Measurements from ENCODE around the gene TRIP4.
A peak's percentile ranks its signal among the peaks of the same experiment; 100 is the strongest.
"Not testable (repeated sequence)": the region's sequence is repeated elsewhere in the genome, so short reads cannot be mapped to it uniquely, and the experiment has no call there.

Gene TRIP4

GRCh38 chr15:64373360-64373759 is 14.3 kb upstream of the TRIP4 start:
- no peak overlapping the region for H3K4me3 ChIP-seq
- intact Hi-C loops (cut with DNase I; ENCODE audit: low total_unique reads): no loop called here
- H3K27me3 ChIP-seq: no peaks in the 10 kb centered on the region
- no peak for DNase-seq
- H3K36me3 ChIP-seq: no peaks in the 10 kb centered on the region
- H3K27ac ChIP-seq: no peak overlapping the region
- no peaks in the 10 kb centered on the region for H3K9me3 ChIP-seq
- TF ChIP-seq CTCF (IDR thresholded peaks at IDR 0.05): no peak
- peaks cover 0 to 6% (median 0%) of the 10 kb centered on the region in 4 donors for H3K4me1 ChIP-seq

GRCh38 chr15:64379216-64379960 is 8.2 kb upstream of the TRIP4 start:
- Histone ChIP-seq H3K27me3 (no peaks in the 10 kb centered on the region), H3K4me1 (peaks cover 0 to 19% (median 10%) of the 10 kb centered on the region in 4 donors), H3K36me3 (no peaks in the 10 kb centered on the region), H3K27ac (no peak overlapping the region), H3K9me3 (no peaks in the 10 kb centered on the region), H3K4me3 (no peak overlapping the region)
- DNase-seq: no peak
- TF ChIP-seq CTCF (IDR thresholded peaks at IDR 0.05): no peak
- intact Hi-C loops (cut with DNase I; ENCODE audit: low total_unique reads): no loop called here

GRCh38 chr15:64380130-64380870 is 7.3 kb upstream of the TRIP4 start:
- not testable (repeated sequence) for H3K36me3 ChIP-seq, H3K9me3 ChIP-seq, H3K27me3 ChIP-seq, H3K4me3 ChIP-seq, H3K27ac ChIP-seq, DNase-seq
- intact Hi-C loops (cut with DNase I; ENCODE audit: low total_unique reads): loop anchor here (5.0 kb wide), 1 partner anchor 218 kb away; the partner anchor contains the start of gene PPIB
- H3K4me1 ChIP-seq: peaks cover 0 to 19% (median 10%) of the 10 kb centered on the region in 4 donors

- DNase-seq: peak; percentile 96 to 97
- Histone ChIP-seq H3K9me3 (no peaks in the 10 kb centered on the region), H3K4me1 (peaks cover 0 to 19% (median 10%) of the 10 kb centered on the region in 4 donors), H3K36me3 (no peaks in the 10 kb centered on the region), H3K27ac (peak within 1 kb of the TSS in 1 of 2 donors; percentile 3), H3K4me3 (peak within 1 kb of the TSS; percentile 46 to 59), H3K27me3 (no peaks in the 10 kb centered on the region)
- peak in 1 of 2 experiments; percentile 21 for TF ChIP-seq CTCF (IDR thresholded peaks at IDR 0.05)
- intact Hi-C loops (cut with DNase I; ENCODE audit: low total_unique reads): loop anchor here (5.0 kb wide), 1 partner anchor 219 kb away; the partner anchor contains the start of gene PPIB
Observed at GRCh38 chr15:64381000-64381751, 6.5 kb upstream of the TRIP4 start, which contains the start of gene PCLAF. PCLAF (minus strand) TSS chr15:64381441; CDS start chr15:64381371, 70 bp downstream.

- no peak overlapping the region for H3K4me3 ChIP-seq
- H3K27me3 ChIP-seq: no peaks in the 10 kb centered on the region
- peaks cover 0 to 24% (median 16%) of the 10 kb centered on the region in 4 donors for H3K4me1 ChIP-seq
- H3K9me3 ChIP-seq: no peaks in the 10 kb centered on the region
- DNase-seq: no peak
- no peaks in the 10 kb centered on the region for H3K36me3 ChIP-seq
- H3K27ac ChIP-seq: no peak overlapping the region
- intact Hi-C loops (cut with DNase I; ENCODE audit: low total_unique reads): loop anchor here (5.0 kb wide), 1 partner anchor 221 kb away; the partner anchor contains the start of gene PPIB
- no peak for TF ChIP-seq CTCF (IDR thresholded peaks at IDR 0.05)
Observed at GRCh38 chr15:64383760-64384159, 3.9 kb upstream of the TRIP4 start.
